Stimulated activated naive CD4-positive, alpha-beta T cell treated with Interleukin-2 at 50 U/mL for 16 hours (primary cell): ENCODE results near the gene INPP4A.

Source experiments
- DNase-seq: peaks from one replicate; lab custom pipeline; 2025; lab: John Stamatoyannopoulos, UW

Gene INPP4A

DNA sequence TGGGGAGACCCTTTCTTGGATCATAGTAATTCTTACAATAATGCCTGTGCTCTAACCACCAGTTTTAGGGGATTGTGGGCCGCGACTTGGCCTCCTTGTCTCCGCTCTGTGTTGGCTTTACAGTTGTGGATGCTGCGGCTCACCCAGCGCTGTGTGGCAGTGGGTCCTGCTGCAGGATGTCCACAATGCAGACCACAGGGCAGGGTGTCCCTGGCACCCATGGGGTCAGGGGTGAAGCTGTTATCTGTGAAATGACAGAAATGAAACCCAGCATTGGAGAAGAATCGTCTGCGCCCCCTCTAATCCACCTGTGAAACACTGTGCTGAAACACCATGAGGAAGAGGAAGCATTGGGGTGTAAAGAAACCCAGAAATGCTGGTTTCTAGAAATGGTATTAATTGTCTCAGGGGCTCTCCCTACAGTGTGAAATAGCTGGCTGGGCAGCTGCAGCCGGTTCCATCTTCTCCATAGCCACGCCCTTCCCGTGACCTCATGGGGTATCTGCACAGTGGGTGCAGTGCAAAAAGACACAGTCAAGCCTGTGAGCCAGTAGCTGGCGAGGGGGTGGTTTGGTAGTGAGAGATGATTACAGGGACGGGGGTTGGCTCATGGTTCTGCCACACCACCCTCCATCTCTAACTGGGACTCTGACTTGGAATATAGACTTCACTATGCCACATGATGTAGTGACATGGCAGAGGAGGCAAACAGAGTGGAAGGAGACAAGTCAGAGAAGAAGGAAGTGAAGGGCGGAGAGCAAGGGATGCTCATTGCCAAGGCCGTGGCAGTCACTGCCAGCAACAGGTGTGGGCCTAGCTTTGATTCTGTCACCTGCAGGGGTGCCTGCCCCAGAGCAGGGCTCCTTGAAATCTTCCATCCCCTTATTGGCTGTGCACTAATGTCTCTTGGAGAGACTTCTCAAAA is 16.2 kb downstream of the INPP4A start:
- peak; percentile 77 for DNase-seq

DNA sequence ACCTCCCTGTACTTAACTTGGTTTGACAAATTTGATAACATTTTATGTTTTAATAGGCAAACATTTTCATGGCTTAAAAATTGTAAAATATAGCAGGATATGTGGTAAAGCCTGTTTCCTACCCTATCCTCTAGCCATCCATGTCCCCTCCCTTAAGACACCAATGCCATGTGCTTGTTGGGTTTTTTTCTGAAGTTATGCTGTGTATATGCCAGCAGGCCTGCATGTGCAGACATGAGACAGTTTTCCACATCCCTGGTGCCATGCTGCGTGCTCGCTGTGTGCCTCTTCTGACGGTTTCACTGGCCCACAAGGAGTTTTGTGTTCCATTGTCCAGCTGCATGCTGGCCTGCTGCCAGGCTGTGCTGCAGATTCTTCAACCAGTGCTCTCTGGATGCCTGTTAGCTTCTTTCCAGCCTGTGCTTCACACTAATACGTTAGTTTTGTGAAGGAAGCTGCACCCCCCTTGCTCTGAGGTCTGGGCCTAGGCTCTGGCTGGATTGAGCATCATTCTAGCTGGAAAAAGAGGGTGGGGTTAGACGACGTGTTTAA is 16.9 kb downstream of the INPP4A start:
- DNase-seq = no peak

GRCh38 chr2:98463081-98463481 is 18.4 kb downstream of the INPP4A start:
- no peak for DNase-seq

GRCh38 chr2:98463551-98463971 is 18.9 kb downstream of the INPP4A start:
- DNase-seq = no peak

DNA sequence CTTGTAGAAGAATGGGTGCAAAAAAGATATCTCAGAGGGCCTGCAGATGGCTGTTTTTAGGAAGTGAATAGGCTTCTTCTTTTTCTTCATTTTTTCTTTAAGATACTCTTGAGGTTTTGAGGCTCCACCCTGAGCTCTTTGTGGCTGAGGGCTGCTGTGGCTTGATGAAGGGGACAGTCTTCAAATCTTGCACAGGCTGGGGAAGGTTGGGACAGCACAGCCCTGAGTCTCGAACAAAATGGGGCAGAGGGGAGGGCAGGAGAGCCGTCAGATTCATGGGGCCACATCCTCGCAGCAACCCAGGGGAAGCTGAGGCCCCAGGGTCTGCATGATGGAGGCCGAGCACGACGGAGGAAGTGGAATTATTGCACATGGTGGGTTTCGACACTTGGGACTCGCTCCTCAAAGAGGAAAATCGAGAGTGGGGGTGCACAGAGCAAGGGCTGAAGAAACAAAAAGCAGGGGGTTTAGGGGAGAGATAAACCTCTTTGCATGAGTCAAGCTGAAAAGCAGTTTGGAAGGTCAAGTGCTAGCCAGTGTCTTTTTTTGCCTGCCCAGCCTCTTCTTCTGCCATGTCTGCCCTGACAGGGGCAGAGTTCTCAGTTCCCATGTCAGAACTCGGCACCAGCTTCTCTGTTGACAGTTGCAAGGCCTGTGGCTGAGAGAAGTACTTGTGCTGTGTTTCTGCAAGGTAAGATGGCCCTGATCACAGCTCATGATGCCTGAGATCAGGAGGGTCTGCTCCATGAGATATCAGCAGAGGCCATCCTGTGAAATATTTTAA is 19.5 kb downstream of the INPP4A start:
- no peak for DNase-seq

DNA sequence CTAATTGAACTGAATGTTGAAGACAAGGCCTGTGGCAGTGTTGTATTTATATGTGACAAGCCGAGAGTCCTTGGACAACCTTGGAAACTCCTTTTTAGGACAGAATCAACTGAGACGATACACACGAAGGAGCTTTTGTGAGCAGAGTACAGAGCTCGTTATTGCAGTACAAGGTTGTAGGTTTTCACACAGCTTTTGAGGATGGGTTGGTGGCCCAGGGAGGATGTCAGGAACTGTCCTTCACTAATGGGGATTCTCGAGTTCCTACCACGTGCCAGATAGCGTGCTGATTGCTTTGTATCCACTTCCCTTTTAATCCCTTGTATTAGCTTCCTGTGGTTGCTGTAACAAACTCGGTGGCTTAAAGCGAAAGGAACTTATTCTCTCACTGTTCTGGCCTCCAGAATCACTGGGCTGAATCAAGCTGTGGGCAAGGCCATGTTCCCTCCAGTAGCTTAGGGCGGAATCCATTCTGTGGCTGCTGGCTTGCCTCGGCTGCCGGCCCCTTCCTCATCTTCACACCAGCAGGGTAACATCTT is 20.2 kb downstream of the INPP4A start:
- no peak for DNase-seq

GRCh38 chr2:98465456-98466226 is 21.0 kb downstream of the INPP4A start:
- DNase-seq = peak; percentile 51

- DNase-seq = no peak
These were observed 22.5 kb downstream of the INPP4A start for GRCh38 chr2:98467082-98467536.

DNA sequence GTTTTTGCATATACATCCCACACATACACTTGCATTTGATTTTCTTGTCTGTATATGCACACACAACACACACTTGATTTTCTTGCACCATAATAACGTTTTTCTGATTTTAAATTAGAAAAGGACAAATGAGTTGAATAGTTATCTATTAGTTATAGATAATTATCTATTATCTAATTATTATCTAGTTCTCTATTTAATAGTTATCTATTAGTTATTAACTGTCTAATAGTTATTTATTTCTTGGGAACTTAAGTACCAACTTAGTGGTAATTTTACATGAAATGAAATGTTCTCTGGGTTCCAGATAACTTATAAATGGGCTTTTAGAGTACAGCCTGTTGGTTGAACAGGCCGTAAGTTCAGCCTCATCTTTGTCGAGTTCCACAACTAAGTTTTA is 23.0 kb downstream of the INPP4A start:
- DNase-seq = no peak

- peak; percentile 67 for DNase-seq
These were observed 24.1 kb downstream of the INPP4A start for GRCh38 chr2:98468621-98469236.

GRCh38 chr2:98469862-98470544 is 25.3 kb downstream of the INPP4A start:
- no peak for DNase-seq

DNA sequence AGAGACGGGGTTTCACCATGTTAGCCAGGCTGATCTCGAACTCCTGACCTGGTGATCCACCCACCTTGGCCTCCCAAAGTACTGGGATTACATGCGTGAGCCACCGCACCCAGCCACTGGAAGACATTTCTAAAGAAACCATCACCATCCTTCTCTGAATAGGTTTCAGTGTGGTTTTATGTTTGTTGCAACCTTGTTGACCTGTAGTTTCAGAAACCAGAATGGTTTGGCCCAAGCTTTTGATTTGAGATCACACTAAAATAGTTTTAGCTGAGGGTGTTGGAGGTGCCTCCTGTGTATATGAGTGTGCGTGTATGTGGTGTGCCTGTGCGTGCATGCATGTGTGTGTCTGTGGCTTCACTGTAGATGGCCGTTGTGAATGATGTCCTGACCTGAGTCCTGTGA is 26.2 kb downstream of the INPP4A start:
- DNase-seq = no peak

GRCh38 chr2:98471402-98472131 is 26.9 kb downstream of the INPP4A start:
- DNase-seq = no peak

DNA sequence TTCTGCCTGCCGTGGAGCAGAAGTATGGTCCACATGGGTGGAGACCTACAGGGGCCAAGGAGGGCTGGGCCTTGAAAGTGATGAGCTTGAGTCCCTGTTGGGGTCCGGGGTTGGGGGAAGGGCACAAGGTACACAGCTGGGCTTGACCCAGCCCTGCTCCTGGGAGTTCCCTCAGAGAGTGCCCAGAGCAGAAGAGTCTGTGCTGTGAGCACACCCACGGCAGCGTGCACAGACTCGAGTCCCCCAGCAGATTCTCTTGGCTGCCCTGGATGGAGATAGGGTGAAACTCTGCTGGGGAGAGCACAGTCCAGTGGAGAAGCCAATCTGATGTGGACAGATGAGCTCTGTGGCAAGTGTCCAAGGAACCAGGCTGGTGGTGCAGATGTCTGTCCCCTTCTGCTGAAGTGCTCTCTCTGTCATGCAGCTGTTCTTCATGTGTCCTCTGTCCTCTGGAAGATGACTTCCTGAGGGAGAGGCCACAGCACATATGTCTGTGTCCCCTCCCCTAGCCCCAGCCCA is 27.5 kb downstream of the INPP4A start:
- no peak for DNase-seq

GRCh38 chr2:98472961-98473746 is 28.5 kb downstream of the INPP4A start:
- DNase-seq = no peak

- no peak for DNase-seq
These were observed 29.5 kb downstream of the INPP4A start for GRCh38 chr2:98473995-98474780.

GRCh38 chr2:98474979-98475632 is 30.4 kb downstream of the INPP4A start:
- DNase-seq = no peak
